ENCODE results near the gene RXFP1. TPM values are rescaled to one million over a fixed set of nuclear protein-coding genes. Genes with fewer than 3 reads are reported as not detected.

The RXFP1 gene
- total and polyA plus RNA-seq, 2 experiments from 2014 or later = not detected

DNA sequence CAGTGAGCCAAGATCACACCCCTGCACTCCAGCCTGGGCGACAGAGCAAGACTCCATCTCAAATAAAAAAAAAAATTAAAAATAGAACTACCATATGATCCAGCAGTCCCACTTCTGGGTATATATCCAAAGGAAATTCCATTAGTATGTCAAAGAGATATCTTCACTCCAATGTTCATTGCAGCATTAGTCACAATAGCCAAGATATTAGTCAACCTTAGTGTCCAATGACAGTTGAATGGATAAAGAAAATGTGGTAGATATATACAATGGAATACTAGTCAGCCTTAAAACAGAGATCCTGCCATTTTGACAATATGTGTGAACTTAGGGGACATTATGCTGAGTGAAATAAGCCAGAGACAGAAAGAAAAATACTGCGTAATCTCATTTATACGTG is 100.6 kb downstream of the RXFP1 start:
- Histone ChIP-seq H3K4me1 (ENCODE audit: low read depth) (no peaks in the 10 kb centered on the region), H3K27ac (no peak overlapping the region), H3K27me3 (peaks cover 8% of the 10 kb centered on the region), H3K36me3 (no peaks in the 10 kb centered on the region), H3K9me3 (ENCODE audit: low read depth) (no peaks in the 10 kb centered on the region), H3K4me3 (no peak overlapping the region)
- no peak for TF ChIP-seq CTCF (IDR thresholded peaks at IDR 0.05; ENCODE audit: low read depth, low read length)
- no peak for DNase-seq (ENCODE audit: low read depth in 1 of 2, low spot score in 1 of 2)

DNA sequence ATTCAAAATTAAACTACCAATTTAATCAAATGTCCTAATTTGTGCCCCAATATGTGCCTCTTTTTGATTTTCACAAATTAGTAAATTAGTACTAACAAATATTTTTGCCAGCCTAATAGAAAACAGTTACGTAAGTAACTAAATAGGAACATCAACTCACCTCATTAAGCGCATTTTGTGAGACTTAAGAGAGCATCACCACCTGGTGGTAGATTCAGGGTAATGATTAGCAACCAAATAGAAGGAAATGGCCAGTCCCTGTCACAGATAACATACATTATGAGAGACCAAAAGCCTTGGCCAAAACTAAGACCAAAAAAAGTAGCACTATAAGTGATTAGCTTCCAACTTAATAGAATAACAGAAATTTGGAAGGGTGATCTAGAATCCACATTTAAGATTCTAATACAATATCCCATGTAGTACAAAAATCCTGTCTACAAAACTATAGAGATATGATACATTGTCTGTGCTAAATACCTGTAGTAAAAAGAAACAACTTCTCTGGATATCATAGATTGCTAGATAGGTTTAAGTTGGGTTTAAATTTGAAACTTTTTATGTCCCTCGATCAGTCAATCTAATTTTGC is 103.3 kb downstream of the RXFP1 start:
- no peak overlapping the region for H3K4me3 ChIP-seq
- TF ChIP-seq CTCF (IDR thresholded peaks at IDR 0.05; ENCODE audit: low read depth, low read length) = peak; percentile 72
- H3K36me3 ChIP-seq = no peaks in the 10 kb centered on the region
- peaks cover 22% of the 10 kb centered on the region for H3K27me3 ChIP-seq
- H3K4me1 ChIP-seq (ENCODE audit: low read depth) = no peaks in the 10 kb centered on the region
- H3K27ac ChIP-seq = no peak overlapping the region
- H3K9me3 ChIP-seq (ENCODE audit: low read depth) = no peaks in the 10 kb centered on the region
- DNase-seq (ENCODE audit: low read depth in 1 of 2, low spot score in 1 of 2) = peak; percentile 59 to 80

- Histone ChIP-seq H3K27me3 (peaks cover 22% of the 10 kb centered on the region), H3K4me3 (no peak overlapping the region), H3K27ac (no peak overlapping the region), H3K36me3 (no peaks in the 10 kb centered on the region), H3K9me3 (ENCODE audit: low read depth) (no peaks in the 10 kb centered on the region), H3K4me1 (ENCODE audit: low read depth) (no peaks in the 10 kb centered on the region)
- no peak for TF ChIP-seq CTCF (IDR thresholded peaks at IDR 0.05; ENCODE audit: low read depth, low read length)
- DNase-seq (ENCODE audit: low read depth in 1 of 2, low spot score in 1 of 2) = no peak
Observed at GRCh38 chr4:158625544-158625943, 103.9 kb downstream of the RXFP1 start.

DNA sequence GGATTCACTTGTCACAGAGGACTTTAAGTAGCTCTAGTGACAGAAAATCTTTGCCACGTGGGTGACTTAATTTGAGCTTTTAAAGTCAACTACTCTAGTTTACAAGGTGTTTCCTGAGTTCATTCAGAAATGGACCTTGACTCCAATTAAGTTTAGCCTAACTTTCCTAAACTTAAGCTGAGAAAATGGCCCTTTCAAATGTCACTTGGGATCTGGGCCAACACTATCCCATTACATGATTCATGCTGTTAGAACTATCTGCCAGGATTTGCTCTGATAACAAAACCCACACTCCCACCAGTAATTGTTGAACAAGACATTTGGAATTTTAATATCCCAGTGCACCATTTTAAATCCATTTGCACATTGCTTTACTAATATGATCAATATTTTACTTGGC is 109.2 kb downstream of the RXFP1 start:
- DNase-seq (ENCODE audit: low read depth in 1 of 2, low spot score in 1 of 2) = peak in 1 of 2 donors; percentile 76
- H3K36me3 ChIP-seq = no peaks in the 10 kb centered on the region
- H3K27me3 ChIP-seq = peaks cover 13% of the 10 kb centered on the region
- no peak overlapping the region for H3K27ac ChIP-seq
- H3K9me3 ChIP-seq (ENCODE audit: low read depth) = no peaks in the 10 kb centered on the region
- no peaks in the 10 kb centered on the region for H3K4me1 ChIP-seq (ENCODE audit: low read depth)
- H3K4me3 ChIP-seq = no peak overlapping the region
- TF ChIP-seq CTCF (IDR thresholded peaks at IDR 0.05; ENCODE audit: low read depth, low read length) = no peak

- no peak for DNase-seq (ENCODE audit: low read depth in 1 of 2, low spot score in 1 of 2)
- no peaks in the 10 kb centered on the region for H3K4me1 ChIP-seq (ENCODE audit: low read depth)
- H3K27me3 ChIP-seq = no peaks in the 10 kb centered on the region
- H3K9me3 ChIP-seq (ENCODE audit: low read depth) = no peaks in the 10 kb centered on the region
- no peak overlapping the region for H3K4me3 ChIP-seq
- no peak overlapping the region for H3K27ac ChIP-seq
- no peaks in the 10 kb centered on the region for H3K36me3 ChIP-seq
- no peak for TF ChIP-seq CTCF (IDR thresholded peaks at IDR 0.05; ENCODE audit: low read depth, low read length)
Observed at GRCh38 chr4:158636619-158637018, 114.9 kb downstream of the RXFP1 start.

Data from cardiac muscle cell (in vitro differentiated cells and primary cell).